Tibial nerve (tissue), 4 donors: ENCODE measurements around the gene PTPRD.

ENCODE experiments used
- CTCF ChIP-seq, 5 experiments: fragments of 200-600 bp in 3 of 5; fragments of 450-650 bp in 2 of 5; sonication (generic) in 3 of 5; IDR thresholded peaks; one replicate each; pipeline ENCODE4 v1.5.1; 2016 to 2019; ENCODE audit warnings: antibody characterized with exemption in 5 of 5, mild to moderate bottlenecking in 3 of 5, moderate library complexity in 2 of 5
- EP300 ChIP-seq, 2 donors: sonication (generic); formaldehyde crosslinking; IDR thresholded peaks; one replicate each; pipeline ENCODE4 v1.6.1; 2017; ENCODE audit warnings: antibody characterized with exemption in 2 of 2, mild to moderate bottlenecking in 1 of 2
- POLR2A ChIP-seq, 2 donors: fragments of 450-650 bp; IDR thresholded peaks; one replicate each; pipeline ENCODE4 v1.6.1; 2017; ENCODE audit warnings: antibody characterized with exemption in 2 of 2, mild to moderate bottlenecking in 2 of 2, moderate library complexity in 2 of 2

DNA sequence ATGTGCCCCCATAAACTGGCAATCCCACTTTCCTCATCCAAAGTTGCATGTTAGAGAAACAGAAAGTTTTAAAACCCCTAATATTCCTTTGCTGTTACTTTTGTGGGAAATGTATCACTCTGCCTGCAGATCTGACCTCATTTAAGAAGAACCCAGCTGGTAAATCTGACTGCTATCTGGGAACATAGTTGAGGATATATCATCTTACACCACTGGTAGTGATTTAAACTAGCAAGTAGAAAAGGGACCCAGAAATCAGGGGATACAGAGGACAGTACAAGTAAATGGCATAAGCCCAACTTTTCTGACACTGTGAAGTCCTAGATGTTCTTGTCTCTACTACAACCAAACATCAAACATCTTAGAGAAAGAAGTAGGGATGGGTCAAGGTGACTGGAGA lies 1752.7 kb downstream of the PTPRD start:
- TF ChIP-seq CTCF (IDR thresholded peaks at IDR 0.05) (no peak), POLR2A (IDR thresholded peaks at IDR 0.05) (no peak), EP300 (IDR thresholded peaks at IDR 0.05) (no peak)
